Liver (tissue), 9 donors: ENCODE measurements around the gene ANKS1A. TPM values are rescaled to one million over a fixed set of nuclear protein-coding genes. Genes with fewer than 3 reads are reported as not detected.

Experiments
- DNase-seq: peaks from one replicate; pipeline ENCODE4 v3.0.0-alpha.2; 2017; ENCODE audit warnings: low spot score
- H3K27ac ChIP-seq, 2 donors: one replicate each; pipeline ENCODE4 v1.7.0; 2013; ENCODE audit warnings: inconsistent platforms in 2 of 2, low read length in 2 of 2, control low read depth in 1 of 2, low read depth in 1 of 2, mild to moderate bottlenecking in 1 of 2
- H3K27me3 ChIP-seq, 4 donors: one replicate each; pipeline versions ENCODE4 v1.6.1 to v1.7.0; 2013; ENCODE audit warnings: low read length in 3 of 4, inconsistent platforms in 1 of 4, mild to moderate bottlenecking in 1 of 4, moderate library complexity in 1 of 4; ENCODE audit not compliant: control insufficient read depth in 4 of 4, insufficient read depth in 4 of 4
- H3K36me3 ChIP-seq, 4 donors: one replicate each; pipeline versions ENCODE4 v1.6.1 to v1.7.0; 2013; ENCODE audit warnings: low read length in 3 of 4, mild to moderate bottlenecking in 3 of 4, low read depth in 1 of 4, moderate library complexity in 1 of 4; ENCODE audit not compliant: control insufficient read depth in 4 of 4, insufficient read depth in 3 of 4
- H3K4me1 ChIP-seq, 4 donors: one replicate each; pipeline versions ENCODE4 v1.6.1 to v1.7.0; 2013; ENCODE audit warnings: low read length in 3 of 4, mild to moderate bottlenecking in 3 of 4, moderate library complexity in 1 of 4; ENCODE audit not compliant: control insufficient read depth in 4 of 4, insufficient read depth in 4 of 4
- H3K4me3 ChIP-seq, 3 donors: one replicate each; pipeline versions ENCODE4 v1.6.1 to v1.7.0; 2013; ENCODE audit warnings: low read length in 3 of 3, control low read depth in 1 of 3, low read depth in 1 of 3, mild to moderate bottlenecking in 1 of 3
- H3K9ac ChIP-seq, 2 donors: one replicate each; pipeline ENCODE4 v1.7.0; 2013; ENCODE audit warnings: low read length in 2 of 2, mild to moderate bottlenecking in 2 of 2, moderate library complexity in 2 of 2, control low read depth in 1 of 2, low read depth in 1 of 2
- H3K9me3 ChIP-seq, 4 donors: one replicate each; pipeline versions ENCODE4 v1.6.1 to v1.7.0; 2013; ENCODE audit warnings: low read length in 3 of 4; ENCODE audit not compliant: control insufficient read depth in 4 of 4
- FOXA1 ChIP-seq: IDR thresholded peaks from 2 replicates; pipeline ENCODE4 v1.6.1; 2016; ENCODE audit warnings: antibody characterized with exemption
- FOXA2 ChIP-seq: IDR thresholded peaks from 2 replicates; pipeline ENCODE4 v1.6.1; 2016; ENCODE audit warnings: antibody characterized with exemption
- GABPA ChIP-seq, 2 donors: IDR thresholded peaks in 1 of 2; conservative IDR thresholded peaks in 1 of 2; 2 replicates each; pipeline ENCODE4 v1.6.1; 2016; ENCODE audit warnings: antibody characterized with exemption in 2 of 2, mild to moderate bottlenecking in 1 of 2, moderate library complexity in 1 of 2
- HNF4A ChIP-seq, 2 donors: conservative IDR thresholded peaks; 2 replicates each; pipeline ENCODE4 v1.6.1; 2016; ENCODE audit warnings: antibody characterized with exemption in 2 of 2, mild to moderate bottlenecking in 2 of 2
- JUND ChIP-seq, 2 donors: IDR thresholded peaks; 2 replicates each; pipeline ENCODE4 v1.6.1; 2016; ENCODE audit warnings: antibody characterized with exemption in 2 of 2
- RAD21 ChIP-seq, 2 donors: IDR thresholded peaks; 2 replicates each; pipeline ENCODE4 v1.6.1; 2016; ENCODE audit warnings: antibody characterized with exemption in 2 of 2, mild to moderate bottlenecking in 2 of 2
- RXRA ChIP-seq, 2 donors: IDR thresholded peaks; 2 replicates each; pipeline ENCODE4 v1.6.1; 2017 to 2018; ENCODE audit warnings: antibody characterized with exemption in 2 of 2, mild to moderate bottlenecking in 1 of 2
- SP1 ChIP-seq: IDR thresholded peaks from 2 replicates; pipeline ENCODE4 v1.6.1; 2018; ENCODE audit warnings: antibody characterized with exemption, mild to moderate bottlenecking
- TAF1 ChIP-seq: conservative IDR thresholded peaks from 2 replicates; pipeline ENCODE4 v1.6.1; 2016; ENCODE audit warnings: antibody characterized with exemption, mild to moderate bottlenecking
- YY1 ChIP-seq: IDR thresholded peaks from 2 replicates; pipeline ENCODE4 v1.6.1; 2016; ENCODE audit warnings: antibody characterized with exemption, mild to moderate bottlenecking
- WGBS: extraction: QIAGEN DNeasy Blood & Tissue Kit; methylation state at CpG from one replicate; pipeline ENCODE4 v1.1.7; 2013; 5-methylcytosine and 5-hydroxymethylcytosine counted together
- polyA plus RNA-seq, 2 donors: library from polyadenylated mRNA; stranded (reverse) in 1 of 2; unstranded in 1 of 2; fragments of 200-250 nt in 1 of 2; fragments of >200 nt in 1 of 2; fragmentation: Nextera tagmentation in 1 of 2; extraction: Ambion mirVana in 1 of 2; gene quantifications; one replicate each; pipeline versions ENCODE4 v1.2.1 to v1.2.3, GENCODE V29; 2013 to 2015
- total RNA-seq, 2 donors: library from RNA; depleted of rRNA; stranded (reverse); fragments of >200 nt; gene quantifications; one replicate each; pipeline ENCODE4 v1.2.3, GENCODE V29; 2014
- TF ChIP-seq, protein P1 (sequence below): IDR thresholded peaks from 2 replicates; pipeline ENCODE4 v1.6.1; 2016; ENCODE audit warnings: antibody characterized with exemption
- TF ChIP-seq, protein P2 (sequence below): fragments of 150-350 bp; IDR thresholded peaks from 2 replicates; pipeline ENCODE4 v1.5.1; 2017; ENCODE audit warnings: improper control_type of control experiment, low read depth, low read length; ENCODE audit not compliant: missing input control
- TF ChIP-seq, protein P3 (sequence below): IDR thresholded peaks from 2 replicates; pipeline ENCODE4 v1.6.1; 2016; ENCODE audit warnings: antibody characterized with exemption
- TF ChIP-seq, protein P4 (sequence below): IDR thresholded peaks from 2 replicates; pipeline ENCODE4 v1.6.1; 2016; ENCODE audit warnings: antibody characterized with exemption, mild to moderate bottlenecking
- TF ChIP-seq, protein P5 (sequence below): IDR thresholded peaks from 2 replicates; pipeline ENCODE4 v1.6.1; 2016; ENCODE audit warnings: antibody characterized with exemption
- donor health status: healthy.
- donor health status: healthy.
- donor health status: healthy.
- donor health status: healthy.
- donor health status: healthy.

Gene ANKS1A
- total and polyA plus RNA-seq, 4 donors = 4.3 to 18.7 (median 6.7) TPM

DNA sequence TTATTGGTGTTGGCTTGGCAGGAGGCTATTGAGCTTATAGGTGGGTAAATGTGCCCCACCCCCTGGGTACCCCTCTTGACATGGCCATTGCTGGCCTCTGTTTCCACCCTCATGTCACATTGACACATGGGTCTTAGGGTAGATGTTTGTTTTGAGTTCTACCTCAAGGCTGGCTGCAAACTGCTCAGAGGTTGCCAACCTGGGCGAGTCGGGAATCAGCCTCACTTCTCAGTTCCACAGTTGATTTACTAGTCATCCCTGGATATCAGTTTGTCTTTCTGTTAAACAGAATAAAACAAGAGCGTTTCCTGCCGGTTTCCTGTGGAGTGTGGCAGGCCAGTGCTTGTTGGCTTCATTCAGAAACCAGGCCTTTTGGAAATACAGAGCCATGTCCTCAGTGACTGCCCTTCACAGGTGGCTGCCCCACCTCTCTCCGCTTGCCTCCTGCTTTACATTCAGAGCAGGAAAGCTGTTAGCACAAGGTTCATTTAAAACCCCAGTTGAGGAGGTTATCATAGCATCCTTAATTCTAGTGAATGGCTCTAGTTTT lies 146.5 kb downstream of the ANKS1A start:
- H3K4me1 ChIP-seq = peaks cover 0 to 15% (median 9%) of the 10 kb centered on the region in 4 donors
- TF ChIP-seq, protein P1, sequence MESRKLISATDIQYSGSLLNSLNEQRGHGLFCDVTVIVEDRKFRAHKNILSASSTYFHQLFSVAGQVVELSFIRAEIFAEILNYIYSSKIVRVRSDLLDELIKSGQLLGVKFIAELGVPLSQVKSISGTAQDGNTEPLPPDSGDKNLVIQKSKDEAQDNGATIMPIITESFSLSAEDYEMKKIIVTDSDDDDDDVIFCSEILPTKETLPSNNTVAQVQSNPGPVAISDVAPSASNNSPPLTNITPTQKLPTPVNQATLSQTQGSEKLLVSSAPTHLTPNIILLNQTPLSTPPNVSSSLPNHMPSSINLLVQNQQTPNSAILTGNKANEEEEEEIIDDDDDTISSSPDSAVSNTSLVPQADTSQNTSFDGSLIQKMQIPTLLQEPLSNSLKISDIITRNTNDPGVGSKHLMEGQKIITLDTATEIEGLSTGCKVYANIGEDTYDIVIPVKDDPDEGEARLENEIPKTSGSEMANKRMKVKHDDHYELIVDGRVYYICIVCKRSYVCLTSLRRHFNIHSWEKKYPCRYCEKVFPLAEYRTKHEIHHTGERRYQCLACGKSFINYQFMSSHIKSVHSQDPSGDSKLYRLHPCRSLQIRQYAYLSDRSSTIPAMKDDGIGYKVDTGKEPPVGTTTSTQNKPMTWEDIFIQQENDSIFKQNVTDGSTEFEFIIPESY = no peak
- TF ChIP-seq TAF1 (no peak), SP1 (no peak), FOXA2 (no peak), YY1 (no peak), GABPA (IDR thresholded peaks at IDR 0.05 in 1 of 2, conservative IDR thresholded peaks at IDR 0.05 in 1 of 2) (no peak), FOXA1 (no peak), RAD21 (IDR thresholded peaks at IDR 0.05) (no peak), RXRA (IDR thresholded peaks at IDR 0.05) (no peak), JUND (IDR thresholded peaks at IDR 0.05) (no peak), HNF4A (conservative IDR thresholded peaks at IDR 0.05) (no peak)
- TF ChIP-seq, protein P2, sequence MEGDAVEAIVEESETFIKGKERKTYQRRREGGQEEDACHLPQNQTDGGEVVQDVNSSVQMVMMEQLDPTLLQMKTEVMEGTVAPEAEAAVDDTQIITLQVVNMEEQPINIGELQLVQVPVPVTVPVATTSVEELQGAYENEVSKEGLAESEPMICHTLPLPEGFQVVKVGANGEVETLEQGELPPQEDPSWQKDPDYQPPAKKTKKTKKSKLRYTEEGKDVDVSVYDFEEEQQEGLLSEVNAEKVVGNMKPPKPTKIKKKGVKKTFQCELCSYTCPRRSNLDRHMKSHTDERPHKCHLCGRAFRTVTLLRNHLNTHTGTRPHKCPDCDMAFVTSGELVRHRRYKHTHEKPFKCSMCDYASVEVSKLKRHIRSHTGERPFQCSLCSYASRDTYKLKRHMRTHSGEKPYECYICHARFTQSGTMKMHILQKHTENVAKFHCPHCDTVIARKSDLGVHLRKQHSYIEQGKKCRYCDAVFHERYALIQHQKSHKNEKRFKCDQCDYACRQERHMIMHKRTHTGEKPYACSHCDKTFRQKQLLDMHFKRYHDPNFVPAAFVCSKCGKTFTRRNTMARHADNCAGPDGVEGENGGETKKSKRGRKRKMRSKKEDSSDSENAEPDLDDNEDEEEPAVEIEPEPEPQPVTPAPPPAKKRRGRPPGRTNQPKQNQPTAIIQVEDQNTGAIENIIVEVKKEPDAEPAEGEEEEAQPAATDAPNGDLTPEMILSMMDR = no peak
- TF ChIP-seq, protein P3, sequence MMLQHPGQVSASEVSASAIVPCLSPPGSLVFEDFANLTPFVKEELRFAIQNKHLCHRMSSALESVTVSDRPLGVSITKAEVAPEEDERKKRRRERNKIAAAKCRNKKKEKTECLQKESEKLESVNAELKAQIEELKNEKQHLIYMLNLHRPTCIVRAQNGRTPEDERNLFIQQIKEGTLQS = no peak
- TF ChIP-seq, protein P4, sequence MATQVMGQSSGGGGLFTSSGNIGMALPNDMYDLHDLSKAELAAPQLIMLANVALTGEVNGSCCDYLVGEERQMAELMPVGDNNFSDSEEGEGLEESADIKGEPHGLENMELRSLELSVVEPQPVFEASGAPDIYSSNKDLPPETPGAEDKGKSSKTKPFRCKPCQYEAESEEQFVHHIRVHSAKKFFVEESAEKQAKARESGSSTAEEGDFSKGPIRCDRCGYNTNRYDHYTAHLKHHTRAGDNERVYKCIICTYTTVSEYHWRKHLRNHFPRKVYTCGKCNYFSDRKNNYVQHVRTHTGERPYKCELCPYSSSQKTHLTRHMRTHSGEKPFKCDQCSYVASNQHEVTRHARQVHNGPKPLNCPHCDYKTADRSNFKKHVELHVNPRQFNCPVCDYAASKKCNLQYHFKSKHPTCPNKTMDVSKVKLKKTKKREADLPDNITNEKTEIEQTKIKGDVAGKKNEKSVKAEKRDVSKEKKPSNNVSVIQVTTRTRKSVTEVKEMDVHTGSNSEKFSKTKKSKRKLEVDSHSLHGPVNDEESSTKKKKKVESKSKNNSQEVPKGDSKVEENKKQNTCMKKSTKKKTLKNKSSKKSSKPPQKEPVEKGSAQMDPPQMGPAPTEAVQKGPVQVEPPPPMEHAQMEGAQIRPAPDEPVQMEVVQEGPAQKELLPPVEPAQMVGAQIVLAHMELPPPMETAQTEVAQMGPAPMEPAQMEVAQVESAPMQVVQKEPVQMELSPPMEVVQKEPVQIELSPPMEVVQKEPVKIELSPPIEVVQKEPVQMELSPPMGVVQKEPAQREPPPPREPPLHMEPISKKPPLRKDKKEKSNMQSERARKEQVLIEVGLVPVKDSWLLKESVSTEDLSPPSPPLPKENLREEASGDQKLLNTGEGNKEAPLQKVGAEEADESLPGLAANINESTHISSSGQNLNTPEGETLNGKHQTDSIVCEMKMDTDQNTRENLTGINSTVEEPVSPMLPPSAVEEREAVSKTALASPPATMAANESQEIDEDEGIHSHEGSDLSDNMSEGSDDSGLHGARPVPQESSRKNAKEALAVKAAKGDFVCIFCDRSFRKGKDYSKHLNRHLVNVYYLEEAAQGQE = no peak
- TF ChIP-seq, protein P5, sequence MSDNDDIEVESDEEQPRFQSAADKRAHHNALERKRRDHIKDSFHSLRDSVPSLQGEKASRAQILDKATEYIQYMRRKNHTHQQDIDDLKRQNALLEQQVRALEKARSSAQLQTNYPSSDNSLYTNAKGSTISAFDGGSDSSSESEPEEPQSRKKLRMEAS = no peak
- no peak overlapping the region for H3K9ac ChIP-seq
- no peak overlapping the region for H3K27ac ChIP-seq
- DNase-seq = no peak
- WGBS = 57% methylated on average over 5 of the region's 5 CpGs
- H3K9me3 ChIP-seq = no peaks in the 10 kb centered on the region
- no peaks in the 10 kb centered on the region for H3K27me3 ChIP-seq
- H3K36me3 ChIP-seq = peaks cover 0 to 1% (median under 1%) of the 10 kb centered on the region in 4 donors
- H3K4me3 ChIP-seq = no peak overlapping the region
